Measurements from ENCODE around the gene PRDM16. TPM values are rescaled to one million over a fixed set of nuclear protein-coding genes. Genes with fewer than 3 reads are reported as not detected.
A peak's percentile ranks its signal among the peaks of the same experiment; 100 is the strongest.

PRDM16 gene
- total RNA-seq, 1 experiment from 2014 or later: 1.6 TPM

- ChIA-PET CTCF (interaction anchor here (0.6 to 3.8 kb wide), 44 partner anchors 10 to 273 kb away, joined by 3 to 165 read pairs (median 8); partner anchors contain the start of gene MEGF6), POLR2A (interaction anchor here (0.9 to 1.7 kb wide), 3 partner anchors 17 to 28 kb away, joined by 3 to 11 read pairs (median 4); no protein-coding TSS in a partner anchor)
- peaks cover 14% of the 10 kb centered on the region for H3K4me1 Mint-ChIP-seq
- ATAC-seq: peak; percentile 56
- H3K9me3 Mint-ChIP-seq: no peaks in the 10 kb centered on the region
- peak within 1 kb of the TSS; percentile 74 for H3K4me3 Mint-ChIP-seq
- 0 out of 2 replicates have a peak, but pooled peaks cover 2% of the 10 kb centered on the region for H3K36me3 Mint-ChIP-seq
- no peaks in the 10 kb centered on the region; the same call in 1 of the 2 replicates for H3K27me3 Mint-ChIP-seq (ENCODE audit: low read depth)
- DNase-seq (ENCODE audit: low spot score): peak; percentile 87
- H3K27ac Mint-ChIP-seq: peak within 1 kb of the TSS; percentile 70
- TF ChIP-seq NR1H2 (CRISPR knock-in tag; IDR thresholded peaks at IDR 0.05): no peak
- TF ChIP-seq E2F5 (CRISPR knock-in tag; IDR thresholded peaks at IDR 0.05): peak; percentile 90
- TF ChIP-seq FOXP4 (CRISPR knock-in tag; IDR thresholded peaks at IDR 0.05): no peak; the same call in 1 of the 2 replicates
- TF ChIP-seq PRRX2 (CRISPR knock-in tag; IDR thresholded peaks at IDR 0.05): no peak
- TF ChIP-seq RORB (CRISPR knock-in tag; IDR thresholded peaks at IDR 0.05): no peak
- TF ChIP-seq ZBTB43 (CRISPR knock-in tag; IDR thresholded peaks at IDR 0.05): peak; percentile 41; the same call in 1 of the 2 replicates
- TF ChIP-seq GABPB1 (CRISPR knock-in tag; IDR thresholded peaks at IDR 0.05): peak; percentile 53; the same call in 1 of the 2 replicates
- peak; percentile 34; the same call in 1 of the 2 replicates for TF ChIP-seq FOXP1 (CRISPR knock-in tag; IDR thresholded peaks at IDR 0.05; ENCODE audit: borderline replicate concordance)
- 0 out of 2 replicates have a peak, but pooled peaks have one; percentile 28 for TF ChIP-seq KAT7 (CRISPR knock-in tag; IDR thresholded peaks at IDR 0.05; ENCODE audit: borderline replicate concordance)
- no peak for TF ChIP-seq ZNF138 (CRISPR knock-in tag; conservative IDR thresholded peaks at IDR 0.05)
- TF ChIP-seq ZNF232 (CRISPR knock-in tag; IDR thresholded peaks at IDR 0.05): 0 out of 2 replicates have a peak, but pooled peaks have one; percentile 26
- TF ChIP-seq ATF1 (CRISPR knock-in tag; IDR thresholded peaks at IDR 0.05): no peak
- TF ChIP-seq ATF2 (CRISPR knock-in tag; IDR thresholded peaks at IDR 0.05; ENCODE audit: borderline replicate concordance, low read depth): no peak
- TF ChIP-seq ELF4 (CRISPR knock-in tag; IDR thresholded peaks at IDR 0.05; ENCODE audit: low read depth): no peak
- peak; percentile 6; the same call in 1 of the 2 replicates for TF ChIP-seq SMAD3 (CRISPR knock-in tag; IDR thresholded peaks at IDR 0.05; ENCODE audit: borderline replicate concordance)
- peak; percentile 88 for TF ChIP-seq MAX (CRISPR knock-in tag; IDR thresholded peaks at IDR 0.05)
- peak; percentile 94 for TF ChIP-seq USF2 (CRISPR knock-in tag; IDR thresholded peaks at IDR 0.05)
- TF ChIP-seq PRDM15 (CRISPR knock-in tag; IDR thresholded peaks at IDR 0.05): peak; percentile 52; the same call in 1 of the 2 replicates
- TF ChIP-seq E2F4 (CRISPR knock-in tag; IDR thresholded peaks at IDR 0.05; ENCODE audit: borderline replicate concordance, low read depth): no peak
- peak; percentile 34; the same call in 1 of the 2 replicates for TF ChIP-seq SP1 (CRISPR knock-in tag; conservative IDR thresholded peaks at IDR 0.05)
- no peak for TF ChIP-seq ETV6 (CRISPR knock-in tag; IDR thresholded peaks at IDR 0.05)
- peak; percentile 68 for TF ChIP-seq FOXK1 (CRISPR knock-in tag; IDR thresholded peaks at IDR 0.05)
- TF ChIP-seq ZBTB21 (CRISPR knock-in tag; IDR thresholded peaks at IDR 0.05; ENCODE audit: borderline replicate concordance): peak; percentile 68; the same call in 1 of the 2 replicates
These were observed 385.1 kb downstream of the PRDM16 start, which contains the start of gene ARHGEF16 for GRCh38 chr1:3453891-3454810. ARHGEF16 (plus strand) TSS chr1:3454665; CDS start chr1:3463085, 8,420 bp downstream.
